HCT116 (cell line): ENCODE results near the gene JCAD. TPM values are rescaled to one million over a fixed set of nuclear protein-coding genes. Genes with fewer than 3 reads are reported as not detected.

ENCODE experiments used
- ATAC-seq: fragments of 200-7000 bp; cut with Tn5 transposase; 2 replicates; pipeline ENCODE4 v1.9.1; 2020; ENCODE audit warnings: mild to moderate bottlenecking, moderate library complexity
- BruUV-seq: library from RNA; stranded (reverse); fragments of 400-500 nt; replicated peaks from 2 replicates; lab custom pipeline; 2021; lab: Mats Ljungman, UMichigan
- CTCF ChIA-PET: fragments of 300-600 bp; sonication (Branson Sonifier 250); formaldehyde crosslinking; loops from one replicate; lab custom pipeline; 2021; ENCODE audit warnings: antibody characterized with exemption; lab: Charles Lee
- POLR2A ChIA-PET: fragments of 300-600, 350-600 bp; sonication (Branson Sonifier 250); formaldehyde crosslinking; loops from one replicate; lab custom pipeline; 2021; ENCODE audit warnings: antibody characterized with exemption; lab: Charles Lee
- RAD21 ChIA-PET, 2 experiments: fragments of 300-600 bp; sonication (Branson Sonifier 250); formaldehyde crosslinking; loops; one replicate each; lab custom pipeline; 2023; ENCODE audit warnings: low total read pairs in 2 of 2; ENCODE audit not compliant: uncharacterized antibody in 2 of 2, unreplicated experiment in 2 of 2, low non-redundant PET in 1 of 2; lab: Charles Lee
- DNase-seq: peaks from one replicate; pipeline ENCODE4 v3.0.0-alpha.2; 2010; ENCODE audit warnings: low read depth, low spot score
- H2AFZ ChIP-seq: fragments of 200-600 bp; shearing (Covaris generic), sonication (generic); 2 replicates; pipeline ENCODE4 v1.6.1; 2017; ENCODE audit warnings: low read depth, mixed run types, mixed read lengths, antibody characterized with exemption, low read length; ENCODE audit not compliant: poor library complexity, severe bottlenecking
- H3K27ac ChIP-seq: 2 replicates; pipeline ENCODE4 v1.5.1; 2012; ENCODE audit warnings: low read depth, low read length
- H3K27me3 ChIP-seq: fragments of 200-600 bp; sonication (generic); 2 replicates; pipeline ENCODE4 v1.6.1; 2016; ENCODE audit warnings: mixed run types, low read length, mixed read lengths; ENCODE audit not compliant: insufficient read depth
- H3K36me3 ChIP-seq, 2 experiments: fragments of 200-500 bp in 1 of 2; fragments of 200-600 bp in 1 of 2; sonication (Bioruptor generic) in 1 of 2; sonication (generic) in 1 of 2; 2 replicates each; pipeline versions ENCODE4 v1.5.1 to v1.6.1; 2014 to 2016; ENCODE audit warnings: low read length in 2 of 2, inconsistent platforms in 1 of 2, mixed read lengths in 1 of 2, mixed run types in 1 of 2; ENCODE audit not compliant: insufficient read depth in 2 of 2, control insufficient read depth in 1 of 2
- H3K4me1 ChIP-seq, 2 experiments: fragments of 200-600 bp in 1 of 2; sonication (generic) in 1 of 2; 2 replicates each; pipeline versions ENCODE4 v1.5.1 to v1.6.1; 2012 to 2017; ENCODE audit warnings: low read length in 2 of 2, inconsistent platforms in 1 of 2, mild to moderate bottlenecking in 1 of 2, mixed read lengths in 1 of 2, mixed run types in 1 of 2, moderate library complexity in 1 of 2; ENCODE audit not compliant: insufficient read depth in 2 of 2, control insufficient read depth in 1 of 2
- H3K4me2 ChIP-seq: fragments of 200-600 bp; sonication (generic); 2 replicates; pipeline ENCODE4 v1.6.1; 2017; ENCODE audit warnings: mixed run types, low read length, mixed read lengths
- H3K4me3 ChIP-seq, 2 experiments: fragments of 200-600 bp in 1 of 2; sonication (generic) in 1 of 2; replicated peaks in 1 of 2; 2 replicates each; pipeline ENCODE4 v1.5.1; 2011 to 2016; ENCODE audit warnings: low read length in 2 of 2, control low read depth in 1 of 2, low read depth in 1 of 2, mild to moderate bottlenecking in 1 of 2, mixed read lengths in 1 of 2, mixed run types in 1 of 2
- H3K79me2 ChIP-seq: fragments of 200-600 bp; sonication (generic); 2 replicates; pipeline ENCODE4 v1.6.1; 2017; ENCODE audit warnings: mild to moderate bottlenecking, mixed run types, low read length, moderate library complexity, mixed read lengths; ENCODE audit not compliant: insufficient read depth
- H3K9ac ChIP-seq: fragments of 200-600 bp; sonication (generic); 2 replicates; pipeline ENCODE4 v1.6.1; 2016; ENCODE audit warnings: low read length, mixed read lengths
- H3K9me2 ChIP-seq: fragments of 200-600 bp; sonication (generic), shearing (Covaris generic); 2 replicates; pipeline ENCODE4 v1.6.1; 2017; ENCODE audit warnings: mixed run types, mild to moderate bottlenecking, moderate library complexity; ENCODE audit not compliant: insufficient read depth
- H3K9me3 ChIP-seq, 2 experiments: fragments of 200-500 bp in 1 of 2; fragments of 200-600 bp in 1 of 2; sonication (Bioruptor generic) in 1 of 2; sonication (generic) in 1 of 2; 2 replicates each; pipeline ENCODE4 v1.6.1; 2014 to 2017; ENCODE audit warnings: low read length in 2 of 2, mixed read lengths in 2 of 2, inconsistent platforms in 1 of 2, low read depth in 1 of 2, mild to moderate bottlenecking in 1 of 2, mixed run types in 1 of 2, moderate library complexity in 1 of 2; ENCODE audit not compliant: control insufficient read depth in 1 of 2, insufficient read depth in 1 of 2
- H4K20me1 ChIP-seq: fragments of 200-600 bp; sonication (generic), shearing (Covaris generic); 2 replicates; pipeline ENCODE4 v1.6.1; 2017; ENCODE audit warnings: mixed run types, mild to moderate bottlenecking, moderate library complexity; ENCODE audit not compliant: insufficient read depth
- CBX3 ChIP-seq: IDR thresholded peaks from 2 replicates; pipeline ENCODE4 v1.6.1; 2012; ENCODE audit warnings: low read depth
- CTCF ChIP-seq, 3 experiments: fragments of 200-600 bp in 1 of 3; sonication (generic) in 1 of 3; IDR thresholded peaks in 2 of 3; conservative IDR thresholded peaks in 1 of 3; 2 replicates each; pipeline ENCODE4 v1.5.1; 2012 to 2017; ENCODE audit warnings: low read depth in 2 of 3, low read length in 2 of 3, antibody characterized with exemption in 1 of 3, borderline replicate concordance in 1 of 3, control low read depth in 1 of 3, mild to moderate bottlenecking in 1 of 3, mixed read lengths in 1 of 3, mixed run types in 1 of 3, moderate library complexity in 1 of 3; ENCODE audit not compliant: insufficient read depth in 1 of 3
- ELF1 ChIP-seq: IDR thresholded peaks from 2 replicates; pipeline ENCODE4 v1.6.1; 2012; ENCODE audit warnings: low read depth, borderline replicate concordance
- EZH2phosphoT487 ChIP-seq: fragments of 200-600 bp; IDR thresholded peaks from 2 replicates; pipeline ENCODE4 v1.6.1; 2018; ENCODE audit warnings: antibody characterized with exemption, borderline replicate concordance
- JUND ChIP-seq: IDR thresholded peaks from 2 replicates; pipeline ENCODE4 v1.6.1; 2012
- MAX ChIP-seq: IDR thresholded peaks from 2 replicates; pipeline ENCODE4 v1.6.1; 2012
- POLR2A ChIP-seq: IDR thresholded peaks from 2 replicates; pipeline ENCODE4 v1.7.0; 2011; ENCODE audit warnings: borderline replicate concordance; ENCODE audit not compliant: insufficient read depth, insufficient read length; ENCODE audit errors: extremely low read depth
- POLR2AphosphoS5 ChIP-seq: IDR thresholded peaks from 2 replicates; pipeline ENCODE4 v1.6.1; 2011; ENCODE audit warnings: mild to moderate bottlenecking, low read depth, low read length, moderate library complexity
- RAD21 ChIP-seq: IDR thresholded peaks from 2 replicates; pipeline ENCODE4 v1.6.1; 2012; ENCODE audit warnings: low read depth, mild to moderate bottlenecking
- YY1 ChIP-seq: IDR thresholded peaks from 2 replicates; pipeline ENCODE4 v1.6.1; 2011; ENCODE audit warnings: low read length, low read depth, moderate library complexity, mild to moderate bottlenecking; ENCODE audit not compliant: insufficient replicate concordance; ENCODE audit errors: extremely low read depth
- ZFX ChIP-seq: fragments of 450-650 bp; IDR thresholded peaks from 2 replicates; pipeline ENCODE4 v1.6.1; 2017
- intact Hi-C: fragments of 100-400 bp; cut with micrococcal nuclease; formaldehyde crosslinking; loops from 2 replicates; pipeline ENCODE4 v1.10.0; 2022
- total RNA-seq: library from RNA; stranded (reverse); gene quantifications from one replicate; pipeline ENCODE4 v1.2.1, GENCODE V29; 2021; ENCODE audit not compliant: unreplicated experiment
- TF ChIP-seq, protein P1 (sequence below): IDR thresholded peaks from 2 replicates; pipeline ENCODE4 v1.6.1; 2012; ENCODE audit warnings: low read depth

Gene JCAD
- total RNA-seq, 1 experiment from 2014 or later: 17.5 TPM

- no TSS peak for BruUV-seq
- intact Hi-C loops: no loop called here
- no peaks in the 10 kb centered on the region for H3K27me3 ChIP-seq
- H4K20me1 ChIP-seq: no peaks in the 10 kb centered on the region
- no peak overlapping the region for H3K4me2 ChIP-seq
- no peak for ATAC-seq
- H3K4me3 ChIP-seq: no peak overlapping the region
- H3K36me3 ChIP-seq: peaks cover 0 to 2% of the 10 kb centered on the region in 2 experiments; a peak in 1 of 4 replicates
- no peaks in the 10 kb centered on the region for H3K9me2 ChIP-seq
- no peak for TF ChIP-seq POLR2AphosphoS5
- TF ChIP-seq CBX3: no peak
- TF ChIP-seq POLR2A: no peak
- no peak for TF ChIP-seq ELF1
- no peak for TF ChIP-seq YY1
- TF ChIP-seq ZFX: no peak
- no peak for TF ChIP-seq CTCF (IDR thresholded peaks at IDR 0.05 in 2 of 3, conservative IDR thresholded peaks at IDR 0.05 in 1 of 3; ENCODE audit: borderline replicate concordance in 1 of 3, insufficient read depth in 1 of 3, low read depth in 2 of 3, low read length in 2 of 3)
- TF ChIP-seq, protein P1, sequence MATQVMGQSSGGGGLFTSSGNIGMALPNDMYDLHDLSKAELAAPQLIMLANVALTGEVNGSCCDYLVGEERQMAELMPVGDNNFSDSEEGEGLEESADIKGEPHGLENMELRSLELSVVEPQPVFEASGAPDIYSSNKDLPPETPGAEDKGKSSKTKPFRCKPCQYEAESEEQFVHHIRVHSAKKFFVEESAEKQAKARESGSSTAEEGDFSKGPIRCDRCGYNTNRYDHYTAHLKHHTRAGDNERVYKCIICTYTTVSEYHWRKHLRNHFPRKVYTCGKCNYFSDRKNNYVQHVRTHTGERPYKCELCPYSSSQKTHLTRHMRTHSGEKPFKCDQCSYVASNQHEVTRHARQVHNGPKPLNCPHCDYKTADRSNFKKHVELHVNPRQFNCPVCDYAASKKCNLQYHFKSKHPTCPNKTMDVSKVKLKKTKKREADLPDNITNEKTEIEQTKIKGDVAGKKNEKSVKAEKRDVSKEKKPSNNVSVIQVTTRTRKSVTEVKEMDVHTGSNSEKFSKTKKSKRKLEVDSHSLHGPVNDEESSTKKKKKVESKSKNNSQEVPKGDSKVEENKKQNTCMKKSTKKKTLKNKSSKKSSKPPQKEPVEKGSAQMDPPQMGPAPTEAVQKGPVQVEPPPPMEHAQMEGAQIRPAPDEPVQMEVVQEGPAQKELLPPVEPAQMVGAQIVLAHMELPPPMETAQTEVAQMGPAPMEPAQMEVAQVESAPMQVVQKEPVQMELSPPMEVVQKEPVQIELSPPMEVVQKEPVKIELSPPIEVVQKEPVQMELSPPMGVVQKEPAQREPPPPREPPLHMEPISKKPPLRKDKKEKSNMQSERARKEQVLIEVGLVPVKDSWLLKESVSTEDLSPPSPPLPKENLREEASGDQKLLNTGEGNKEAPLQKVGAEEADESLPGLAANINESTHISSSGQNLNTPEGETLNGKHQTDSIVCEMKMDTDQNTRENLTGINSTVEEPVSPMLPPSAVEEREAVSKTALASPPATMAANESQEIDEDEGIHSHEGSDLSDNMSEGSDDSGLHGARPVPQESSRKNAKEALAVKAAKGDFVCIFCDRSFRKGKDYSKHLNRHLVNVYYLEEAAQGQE: no peak
- TF ChIP-seq JUND: no peak
- no peak for TF ChIP-seq MAX
- TF ChIP-seq RAD21: no peak
- no peak for TF ChIP-seq EZH2phosphoT487
- TF ChIP-seq, all 23 proteins: peak for 0
- Histone ChIP-seq H3K79me2 (no peaks in the 10 kb centered on the region), H3K9ac (no peak overlapping the region), H3K9me3 (no peaks in the 10 kb centered on the region), H2AFZ (no peak overlapping the region), H3K27ac (no peak overlapping the region), H3K4me1 (no peaks in the 10 kb centered on the region)
- ChIA-PET POLR2A (no interaction called here), RAD21 (no interaction called here), CTCF (no interaction called here)
- DNase-seq: no peak
Observed at GRCh38 chr10:30039567-30039966, 19.8 kb downstream of the JCAD start.
